ENCODE measurements around the gene NELFB. TPM values are rescaled to one million over a fixed set of nuclear protein-coding genes. Genes with fewer than 3 reads are reported as not detected.
A peak's percentile ranks its signal among the peaks of the same experiment; 100 is the strongest.

NELFB gene
- total RNA-seq, 1 donor from 2014 or later: 45.2 TPM

GRCh38 chr9:137268538-137269201 lies 13.5 kb downstream of the NELFB start:
- no peak for DNase-seq (ENCODE audit: low spot score)

DNA sequence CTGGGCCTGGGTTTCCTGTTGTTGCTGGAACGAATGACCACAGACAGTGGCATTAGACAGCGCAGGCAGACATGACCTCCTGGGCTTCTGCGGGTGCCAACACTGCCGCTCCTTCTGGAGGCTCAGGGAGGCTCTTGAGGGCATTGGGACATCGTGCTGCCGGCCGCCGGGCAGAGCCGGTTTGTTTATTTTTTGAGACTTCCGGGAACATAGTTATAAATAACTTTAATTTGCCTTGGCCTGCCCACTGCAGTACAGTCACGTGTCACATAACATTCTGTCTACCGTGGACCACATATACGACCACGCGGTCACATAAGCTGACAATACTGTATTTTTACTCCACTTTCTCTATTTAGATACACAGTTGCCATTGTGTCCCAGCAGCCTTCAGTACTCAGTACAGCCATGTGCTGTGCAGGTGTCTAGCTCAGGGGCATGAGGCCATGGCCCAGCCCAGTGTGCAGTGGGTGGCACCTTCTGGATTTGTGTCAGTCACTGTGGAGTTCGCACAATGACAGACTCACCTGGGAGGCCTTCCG lies 14.2 kb downstream of the NELFB start:
- DNase-seq (ENCODE audit: low spot score): peak; percentile 79

DNA sequence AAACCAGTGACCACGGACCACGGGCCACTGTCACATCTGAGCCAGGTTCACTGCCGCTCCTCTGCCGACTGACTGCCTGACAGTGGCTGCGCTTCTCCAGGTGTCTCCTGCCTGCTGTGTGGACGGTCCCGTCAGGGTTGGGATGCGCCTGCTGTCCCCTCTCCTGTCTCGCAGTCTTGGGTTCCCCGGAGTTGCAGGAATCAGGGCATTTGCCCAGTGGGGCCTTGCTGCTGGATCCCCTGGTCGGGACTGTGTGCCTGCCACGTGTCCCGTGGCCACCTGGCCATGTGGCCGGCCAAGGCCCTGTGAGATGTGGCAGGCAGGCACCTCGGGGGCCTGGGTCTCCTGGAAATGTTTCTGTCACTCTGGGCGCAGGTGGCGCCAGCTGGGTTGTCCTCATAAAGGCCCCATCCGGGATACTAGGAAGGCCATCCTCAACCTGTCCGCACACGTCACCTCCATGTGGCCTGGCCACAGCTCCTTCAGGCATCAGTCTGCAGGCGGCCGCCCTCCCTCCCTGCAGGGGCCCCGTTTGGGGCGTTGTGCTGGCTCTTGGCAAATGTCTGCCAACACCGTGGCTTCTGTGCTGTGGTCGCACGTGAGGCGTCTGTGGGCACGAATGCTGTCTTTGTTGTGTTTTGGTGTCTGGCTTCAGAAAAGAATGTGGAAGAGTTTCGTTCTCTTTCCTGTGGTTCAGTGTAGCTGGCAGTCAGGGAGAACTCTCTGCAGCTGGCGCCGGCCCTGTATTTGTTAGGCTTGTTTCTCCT lies 16.0 kb downstream of the NELFB start:
- DNase-seq (ENCODE audit: low spot score): no peak

- DNase-seq (ENCODE audit: low spot score): no peak
These were observed 16.6 kb downstream of the NELFB start for GRCh38 chr9:137271696-137272076.

GRCh38 chr9:137272241-137273094 lies 17.3 kb downstream of the NELFB start:
- no peak for DNase-seq (ENCODE audit: low spot score)

DNA sequence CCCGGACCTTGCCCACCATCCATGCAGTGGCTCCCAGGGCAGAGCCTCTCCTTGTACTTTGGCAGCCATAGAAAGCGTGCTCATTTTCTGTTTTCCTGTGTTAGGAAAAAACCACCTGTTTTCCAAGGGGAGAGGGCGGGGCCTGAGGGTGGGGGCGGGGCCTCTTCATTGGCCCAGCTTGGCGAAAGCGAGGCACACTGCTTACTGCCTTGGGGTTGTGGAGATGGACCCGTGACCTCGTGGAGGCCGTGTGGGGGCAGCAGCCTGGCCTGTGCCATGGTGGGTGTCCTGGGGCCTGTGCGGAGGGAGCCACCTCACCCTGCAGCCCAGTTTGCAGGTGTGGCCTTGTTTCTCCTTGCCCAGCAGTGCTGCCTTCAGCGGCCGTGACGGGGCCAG lies 18.0 kb downstream of the NELFB start:
- no peak for DNase-seq (ENCODE audit: low spot score)

- DNase-seq (ENCODE audit: low spot score): no peak
These were observed 18.6 kb downstream of the NELFB start for GRCh38 chr9:137273611-137274320.

GRCh38 chr9:137275203-137275587 lies 20.1 kb downstream of the NELFB start:
- no peak for DNase-seq (ENCODE audit: low spot score)

DNA sequence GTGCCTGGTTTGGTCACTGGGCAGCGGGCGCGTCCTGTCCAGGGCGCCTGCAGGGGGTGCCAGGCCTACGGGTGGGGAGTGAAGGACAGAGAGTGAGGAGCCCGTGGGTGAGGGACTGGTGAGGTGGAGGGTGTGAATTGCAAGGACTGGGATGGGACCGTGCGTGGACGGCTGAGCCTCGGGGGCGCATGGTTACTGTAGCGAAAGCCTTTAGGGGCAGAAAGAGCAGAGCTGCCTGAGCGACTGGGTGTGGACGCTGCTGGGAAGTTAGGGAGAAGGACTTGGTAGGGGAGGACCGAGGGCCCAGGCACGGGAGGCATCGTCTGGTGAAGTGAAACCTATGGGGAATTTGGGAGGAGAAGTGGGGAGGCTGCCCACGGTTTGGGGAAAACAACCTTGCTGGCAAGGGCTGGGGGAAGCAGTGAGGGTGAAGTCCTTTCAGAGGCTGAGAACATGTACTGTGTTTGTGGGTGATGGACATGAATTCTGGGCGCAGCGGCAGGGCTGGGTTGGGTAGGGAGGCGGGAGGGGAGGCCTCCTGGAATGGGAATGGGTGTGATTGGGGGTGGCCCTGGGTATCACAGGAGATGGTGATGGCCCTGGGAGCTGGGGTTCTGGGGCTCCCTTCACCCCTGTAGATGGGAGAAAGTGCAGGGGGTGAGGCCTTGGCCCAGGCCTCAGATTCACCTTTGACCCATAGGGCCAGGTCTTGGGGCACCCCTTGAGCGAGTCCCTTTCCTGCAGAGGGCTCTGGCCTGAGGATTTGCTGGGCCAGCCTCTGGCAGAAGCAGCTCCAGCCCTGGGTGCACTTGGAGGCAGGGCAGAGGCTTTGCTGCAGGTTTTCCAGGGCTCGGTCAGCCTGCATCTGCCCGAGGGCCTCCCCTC lies 20.7 kb downstream of the NELFB start:
- no peak for DNase-seq (ENCODE audit: low spot score)

- peak; percentile 87 for DNase-seq (ENCODE audit: low spot score)
These were observed 21.6 kb downstream of the NELFB start for GRCh38 chr9:137276473-137277328.

DNA sequence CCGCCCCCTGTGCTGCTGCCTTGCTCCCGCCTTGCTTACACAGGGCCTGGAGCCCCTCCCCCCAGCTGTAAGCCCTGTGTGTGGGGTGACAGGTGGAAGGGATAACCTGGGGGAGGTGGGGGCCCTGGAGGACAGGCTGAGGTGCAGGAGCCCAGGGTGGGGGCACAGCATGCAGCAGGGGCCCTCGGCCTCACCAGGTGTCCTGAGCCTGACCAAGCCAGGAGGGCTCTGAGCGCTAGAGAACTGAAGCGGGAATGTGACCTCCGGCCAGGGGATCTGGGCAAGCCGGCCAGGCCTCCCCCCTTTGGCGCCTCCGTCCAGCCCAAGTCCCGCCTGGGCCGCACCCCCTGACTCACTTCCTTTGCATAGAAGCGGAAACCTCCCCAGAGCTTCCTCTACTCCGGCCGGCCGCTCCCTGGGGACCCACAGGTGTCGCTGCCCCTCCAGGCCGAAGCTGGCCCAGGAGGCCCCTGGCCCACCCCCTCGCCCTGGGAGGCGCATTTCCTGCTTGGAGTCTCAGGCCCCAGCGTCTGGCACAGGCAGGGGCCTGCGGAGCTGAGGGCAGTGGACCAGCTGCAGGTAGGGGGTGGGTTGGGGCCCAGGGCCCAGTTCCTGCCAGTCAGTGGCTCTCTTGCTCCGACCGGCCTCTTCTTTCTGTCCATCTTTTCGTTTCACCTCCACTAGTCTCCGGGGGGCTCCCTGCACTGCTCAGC lies 22.4 kb downstream of the NELFB start, which contains the start of gene TOR4A:
TOR4A (plus strand) TSS at position 398 of the 713 bp plus-strand sequence. CDS start 964 bp downstream, outside the sequence.
- peak; percentile 90 for DNase-seq (ENCODE audit: low spot score)

GRCh38 chr9:137278061-137278701 lies 23.1 kb downstream of the NELFB start:
- DNase-seq (ENCODE audit: low spot score): no peak

- DNase-seq (ENCODE audit: low spot score): no peak
These were observed 23.9 kb downstream of the NELFB start for GRCh38 chr9:137278721-137279711.

DNA sequence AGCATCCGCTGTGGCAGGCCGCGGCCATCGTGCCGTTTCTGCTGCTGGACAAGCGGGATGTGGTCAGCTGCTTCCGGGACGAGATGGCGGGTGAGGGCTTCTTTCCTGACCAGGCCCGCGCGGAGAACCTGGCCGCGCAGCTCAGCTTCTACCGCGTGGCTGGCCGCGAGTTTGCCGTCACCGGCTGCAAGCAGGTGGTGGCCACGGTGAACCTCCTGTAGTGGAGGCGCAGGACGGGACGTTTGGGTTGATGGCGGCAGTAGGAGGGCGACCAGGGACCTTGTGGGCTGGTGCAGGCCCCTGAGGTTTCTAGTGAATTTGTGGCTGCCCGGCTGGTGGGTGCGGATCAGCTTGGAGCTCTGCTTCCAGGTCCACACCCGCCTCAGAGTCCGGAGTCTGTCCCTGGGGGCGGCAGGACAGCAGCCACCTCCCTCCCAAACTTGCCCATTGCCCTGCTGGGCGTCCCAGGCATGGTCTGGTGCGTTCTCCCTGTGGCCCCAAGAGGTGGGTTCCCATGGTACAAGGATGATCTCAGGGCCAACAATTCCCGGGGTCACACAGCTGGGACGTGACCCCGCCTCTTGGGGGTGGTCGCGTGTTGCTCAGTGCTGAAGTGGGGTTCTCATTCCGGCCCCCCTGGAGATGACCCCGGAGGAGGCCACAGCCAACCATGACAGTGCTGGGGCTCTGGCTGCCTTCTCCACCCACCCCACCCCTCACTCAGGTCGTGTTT lies 24.8 kb downstream of the NELFB start:
- no peak for DNase-seq (ENCODE audit: low spot score)

GRCh38 chr9:137280474-137281344 lies 25.6 kb downstream of the NELFB start:
- DNase-seq (ENCODE audit: low spot score): no peak
